Uterus (tissue), 4 donors: ENCODE results near the gene TTC9. TPM values are rescaled to one million over a fixed set of nuclear protein-coding genes. Genes with fewer than 3 reads are reported as not detected.
A peak's percentile ranks its signal among the peaks of the same experiment; 100 is the strongest.

Experiments
- DNase-seq, 2 donors: peaks; one replicate each; pipeline ENCODE4 v3.0.0-alpha.2; 2019 to 2020
- H3K27ac ChIP-seq, 2 donors: fragments of 200-600 bp; sonication (generic); 1 replicate in 1 of 2; 2 replicates in 1 of 2; pipeline ENCODE4 v1.5.1; 2016 to 2018
- H3K27me3 ChIP-seq, 2 donors: fragments of 200-600 bp; sonication (generic); one replicate each; pipeline ENCODE4 v1.5.1; 2018 to 2019; ENCODE audit warnings: control low read depth in 1 of 2
- H3K36me3 ChIP-seq, 2 donors: fragments of 200-600 bp; sonication (generic); one replicate each; pipeline ENCODE4 v1.5.1; 2019; ENCODE audit warnings: control low read depth in 1 of 2
- H3K4me1 ChIP-seq, 2 donors: fragments of 200-600 bp; sonication (generic); one replicate each; pipeline ENCODE4 v1.5.1; 2018 to 2019; ENCODE audit warnings: control low read depth in 1 of 2
- H3K4me3 ChIP-seq, 2 donors: fragments of 200-600 bp; sonication (generic); 1 replicate in 1 of 2; 2 replicates in 1 of 2; pipeline ENCODE4 v1.5.1; 2018 to 2019; ENCODE audit warnings: mild to moderate bottlenecking in 1 of 2
- H3K9me3 ChIP-seq, 2 donors: fragments of 200-600 bp; sonication (generic); one replicate each; pipeline ENCODE4 v1.5.1; 2019; ENCODE audit warnings: control low read depth in 1 of 2
- POLR2A ChIP-seq, 2 donors: fragments of 450-650 bp; IDR thresholded peaks; one replicate each; pipeline ENCODE4 v1.6.1; 2016; ENCODE audit warnings: antibody characterized with exemption in 2 of 2, mild to moderate bottlenecking in 1 of 2, moderate library complexity in 1 of 2
- intact Hi-C: fragments of 100-400 bp; cut with DNase I; formaldehyde crosslinking; loops from one replicate; pipeline ENCODE4 v1.15.1; 2023; ENCODE audit warnings: low total_unique reads
- total RNA-seq, 4 donors: library from RNA; depleted of rRNA in 3 of 4; stranded (reverse); fragments of >200 nt in 3 of 4; gene quantifications; one replicate each; pipeline versions ENCODE4 v1.1.0 to v1.2.4, GENCODE V29; 2014 to 2023
- TF ChIP-seq, protein P1 (sequence below), 4 experiments: fragments of 200-600 bp in 2 of 4; fragments of 450-650 bp in 2 of 4; sonication (generic) in 2 of 4; IDR thresholded peaks; one replicate each; pipeline ENCODE4 v1.5.1; 2016 to 2019; ENCODE audit warnings: antibody characterized with exemption in 4 of 4, mild to moderate bottlenecking in 2 of 4, moderate library complexity in 1 of 4
- donor health status: DM: yes; HTN: yes; CAD: no.

The TTC9 gene
- total RNA-seq, 4 donors from 2014 or later, result 0.18 to 1.2 (median 0.26) TPM; not detected in 1

GRCh38 chr14:70600382-70601157 lies 41.1 kb upstream of the TTC9 start, which contains the start of gene MED6:
Gene MED6 (minus strand): TSS chr14:70600655. CDS start chr14:70600637, 18 bp downstream.
- intact Hi-C loops, result no loop called here
- Histone ChIP-seq H3K27ac (peak within 1 kb of the TSS; percentile 72 to 76), H3K4me1 (peaks cover 0 to 9% of the 10 kb centered on the region in 2 donors), H3K9me3 (no peaks in the 10 kb centered on the region), H3K27me3 (no peaks in the 10 kb centered on the region), H3K4me3 (peak within 1 kb of the TSS; percentile 71 to 81), H3K36me3 (no peaks in the 10 kb centered on the region)
- no peak for TF ChIP-seq POLR2A (IDR thresholded peaks at IDR 0.05)
- TF ChIP-seq, protein P1, sequence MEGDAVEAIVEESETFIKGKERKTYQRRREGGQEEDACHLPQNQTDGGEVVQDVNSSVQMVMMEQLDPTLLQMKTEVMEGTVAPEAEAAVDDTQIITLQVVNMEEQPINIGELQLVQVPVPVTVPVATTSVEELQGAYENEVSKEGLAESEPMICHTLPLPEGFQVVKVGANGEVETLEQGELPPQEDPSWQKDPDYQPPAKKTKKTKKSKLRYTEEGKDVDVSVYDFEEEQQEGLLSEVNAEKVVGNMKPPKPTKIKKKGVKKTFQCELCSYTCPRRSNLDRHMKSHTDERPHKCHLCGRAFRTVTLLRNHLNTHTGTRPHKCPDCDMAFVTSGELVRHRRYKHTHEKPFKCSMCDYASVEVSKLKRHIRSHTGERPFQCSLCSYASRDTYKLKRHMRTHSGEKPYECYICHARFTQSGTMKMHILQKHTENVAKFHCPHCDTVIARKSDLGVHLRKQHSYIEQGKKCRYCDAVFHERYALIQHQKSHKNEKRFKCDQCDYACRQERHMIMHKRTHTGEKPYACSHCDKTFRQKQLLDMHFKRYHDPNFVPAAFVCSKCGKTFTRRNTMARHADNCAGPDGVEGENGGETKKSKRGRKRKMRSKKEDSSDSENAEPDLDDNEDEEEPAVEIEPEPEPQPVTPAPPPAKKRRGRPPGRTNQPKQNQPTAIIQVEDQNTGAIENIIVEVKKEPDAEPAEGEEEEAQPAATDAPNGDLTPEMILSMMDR (IDR thresholded peaks at IDR 0.05), result no peak
- peak; percentile 92 to 94 for DNase-seq

DNA sequence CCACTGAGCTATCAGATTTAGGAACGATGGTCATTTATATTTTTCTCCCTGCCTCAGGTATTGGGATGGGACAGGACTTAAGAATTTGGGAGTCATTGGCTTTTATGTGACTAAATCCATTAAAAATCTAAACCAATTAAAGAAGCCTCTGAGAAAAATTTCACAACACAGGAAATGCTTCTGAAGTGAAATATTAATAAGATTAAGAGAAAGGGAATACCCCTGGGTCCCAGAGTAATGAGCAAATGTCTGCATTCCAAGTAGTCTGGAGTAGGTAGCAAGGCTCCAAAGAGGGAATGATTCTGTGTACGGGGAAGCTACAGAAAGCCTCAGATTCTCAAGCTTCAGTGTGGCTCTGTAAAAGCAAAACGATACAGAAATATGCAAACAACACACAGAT lies 40.6 kb upstream of the TTC9 start:
- no peak for DNase-seq
- peak overlapping the region; percentile 52 to 76 for H3K27ac ChIP-seq
- H3K27me3 ChIP-seq, result no peaks in the 10 kb centered on the region
- H3K4me1 ChIP-seq, result peaks cover 0 to 9% of the 10 kb centered on the region in 2 donors
- H3K9me3 ChIP-seq, result no peaks in the 10 kb centered on the region
- intact Hi-C loops, result no loop called here
- TF ChIP-seq POLR2A (IDR thresholded peaks at IDR 0.05), result no peak
- TF ChIP-seq, protein P1 (IDR thresholded peaks at IDR 0.05), result no peak
- peak overlapping the region; percentile 71 to 81 for H3K4me3 ChIP-seq
- H3K36me3 ChIP-seq, result no peaks in the 10 kb centered on the region

DNA sequence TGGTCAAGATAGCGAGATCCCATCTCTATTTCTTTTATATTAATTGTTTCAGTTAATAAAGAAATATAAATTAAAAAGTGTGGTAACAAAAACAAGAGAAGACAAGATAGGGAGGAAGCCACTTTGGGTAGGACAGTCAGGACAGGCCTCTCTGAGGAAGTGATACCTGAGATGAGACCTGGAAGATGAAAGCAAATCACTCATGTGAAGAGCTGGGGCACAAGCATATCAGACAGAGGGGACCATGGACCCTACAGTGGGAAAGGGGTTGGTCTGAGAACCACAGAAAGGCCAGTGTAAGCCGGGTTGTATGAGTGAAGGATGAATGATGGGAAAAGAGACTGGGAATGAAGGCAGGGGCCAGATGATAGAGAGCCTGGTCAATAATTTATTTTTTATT lies 39.5 kb upstream of the TTC9 start:
- H3K27ac ChIP-seq, result no peak overlapping the region
- intact Hi-C loops, result no loop called here

DNA sequence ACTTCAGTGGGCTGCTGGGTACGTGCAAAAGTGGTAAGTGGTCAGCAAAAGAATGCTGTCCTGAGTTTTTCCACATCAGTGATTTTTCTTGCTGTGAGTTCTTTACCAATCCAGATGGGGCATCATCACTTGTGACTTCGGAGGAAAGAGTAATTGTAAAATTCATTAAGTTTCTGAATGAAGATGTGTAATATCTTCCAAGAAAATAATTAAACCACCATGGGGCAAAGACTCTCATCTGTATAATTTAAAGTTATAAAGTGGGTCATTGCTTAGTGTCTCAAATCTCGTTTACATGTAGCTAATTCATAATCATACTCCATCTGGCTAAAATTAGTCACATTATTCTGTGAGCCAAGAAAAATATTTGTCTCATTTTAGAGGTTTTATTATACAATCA lies 30.5 kb upstream of the TTC9 start:
- intact Hi-C loops, result no loop called here
- TF ChIP-seq, protein P1 (IDR thresholded peaks at IDR 0.05), result no peak
- TF ChIP-seq POLR2A (IDR thresholded peaks at IDR 0.05), result no peak
- Histone ChIP-seq H3K4me3 (no peak overlapping the region), H3K4me1 (no peaks in the 10 kb centered on the region), H3K27ac (no peak overlapping the region), H3K36me3 (no peaks in the 10 kb centered on the region), H3K27me3 (peaks cover 0 to 15% of the 10 kb centered on the region in 2 donors), H3K9me3 (no peaks in the 10 kb centered on the region)
- no peak for DNase-seq

More for the DNA sequence above, 39.5 kb upstream of the TTC9 start:
- DNase-seq, result no peak
- H3K36me3 ChIP-seq, result no peaks in the 10 kb centered on the region
- H3K4me3 ChIP-seq, result no peak overlapping the region
- H3K4me1 ChIP-seq, result peaks cover 0 to 9% of the 10 kb centered on the region in 2 donors
- no peaks in the 10 kb centered on the region for H3K27me3 ChIP-seq
- no peaks in the 10 kb centered on the region for H3K9me3 ChIP-seq
- TF ChIP-seq POLR2A (IDR thresholded peaks at IDR 0.05), result no peak
- TF ChIP-seq, protein P1 (IDR thresholded peaks at IDR 0.05), result no peak

DNA sequence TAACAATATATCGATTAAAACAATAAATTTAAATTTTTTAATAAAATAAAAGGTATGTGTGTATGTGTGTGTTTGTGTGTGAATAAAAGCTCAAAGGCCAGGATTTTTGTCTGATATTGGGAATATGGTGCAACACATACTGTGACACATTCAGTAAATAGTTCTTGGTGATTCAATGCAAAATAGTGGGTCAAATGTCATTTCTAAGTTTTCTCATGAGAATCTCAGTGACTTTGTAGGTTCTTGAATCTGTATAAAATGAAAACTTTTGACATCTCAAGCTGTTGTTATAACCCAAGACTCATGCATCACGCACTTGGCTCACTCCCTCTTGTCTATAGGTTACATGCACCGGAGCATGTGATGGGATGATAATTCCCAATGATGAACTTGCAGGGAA lies 25.1 kb upstream of the TTC9 start:
- Histone ChIP-seq H3K36me3 (no peaks in the 10 kb centered on the region), H3K9me3 (no peaks in the 10 kb centered on the region), H3K27me3 (no peaks in the 10 kb centered on the region), H3K4me3 (no peak overlapping the region), H3K27ac (no peak overlapping the region), H3K4me1 (no peaks in the 10 kb centered on the region)
- intact Hi-C loops, result no loop called here
- no peak for DNase-seq
- TF ChIP-seq, protein P1 (IDR thresholded peaks at IDR 0.05), result no peak
- no peak for TF ChIP-seq POLR2A (IDR thresholded peaks at IDR 0.05)
